ENCODE results near the gene DHRSX. TPM values are rescaled to one million over a fixed set of nuclear protein-coding genes. Genes with fewer than 3 reads are reported as not detected.

DHRSX gene
- polyA plus RNA-seq, 3 donors: 12.9 to 33.2 (median 28.3) TPM

GRCh38 chrX:2445662-2446623 is 54.8 kb downstream of the DHRSX start:
- Histone ChIP-seq H3K79me2 (ENCODE audit: insufficient read depth, low read length) (peaks cover 5% of the 10 kb centered on the region), H3K9me3 (replicated peaks in 1 of 2; ENCODE audit: control insufficient read depth in 1 of 2, insufficient read depth in 1 of 2, low read length in 2 of 2) (peaks cover 13 to 16% of the 10 kb centered on the region in 2 donors), H3K27me3 (ENCODE audit: control insufficient read depth in 2 of 2, insufficient read depth in 2 of 2, low read length in 2 of 2) (no peaks in the 10 kb centered on the region), H3K4me2 (replicated peaks; ENCODE audit: extremely low read depth, low read length, poor library complexity, severe bottlenecking) (no peak overlapping the region), H3K36me3 (replicated peaks in 1 of 2; ENCODE audit: control insufficient read depth in 1 of 2, insufficient read depth in 2 of 2, low read length in 2 of 2) (peaks cover 3 to 17% of the 10 kb centered on the region in 2 donors), H2AFZ (ENCODE audit: insufficient read depth, low read depth, low read length, poor library complexity, severe bottlenecking) (no peak overlapping the region), H3K27ac (ENCODE audit: low read depth in 1 of 2, low read length in 2 of 2) (no peak overlapping the region), H3K4me3 (replicated peaks in 1 of 3; ENCODE audit: low read depth in 2 of 3, low read length in 3 of 3) (no peak overlapping the region), H3K9ac (ENCODE audit: insufficient read depth, low read length, poor library complexity, severe bottlenecking) (no peak overlapping the region), H3K4me1 (ENCODE audit: control insufficient read depth in 1 of 2, insufficient read depth in 2 of 2, low read length in 2 of 2) (no peaks in the 10 kb centered on the region), H4K20me1 (ENCODE audit: insufficient read depth, low read length) (peaks cover 41% of the 10 kb centered on the region)
- peaks cover 1% of the 10 kb centered on the region for H3K4me1 Mint-ChIP-seq
- peaks cover 0 to 2% (median 0%) of the 10 kb centered on the region in 3 donors for H3K27me3 Mint-ChIP-seq (ENCODE audit: low read depth in 3 of 3)
- TF ChIP-seq CTCF (IDR thresholded peaks at IDR 0.05): no peak
- peaks cover 3 to 13% (median 8%) of the 10 kb centered on the region in 7 donors for H3K9me3 Mint-ChIP-seq
- no peak for DNase-seq
- intact Hi-C loops (cut with micrococcal nuclease): no loop called here
- H3K27ac Mint-ChIP-seq: no peak overlapping the region
- WGBS (ENCODE audit: insufficient coverage): 98% methylated on average over 30 of the region's 31 CpGs
- no peak overlapping the region for H3K4me3 Mint-ChIP-seq
- peaks cover 6 to 20% of the 10 kb centered on the region in 2 donors for H3K36me3 Mint-ChIP-seq

- Histone ChIP-seq H3K4me1 (ENCODE audit: control insufficient read depth in 1 of 2, insufficient read depth in 2 of 2, low read length in 2 of 2) (no peaks in the 10 kb centered on the region), H3K9me3 (replicated peaks in 1 of 2; ENCODE audit: control insufficient read depth in 1 of 2, insufficient read depth in 1 of 2, low read length in 2 of 2) (peaks cover 12 to 15% of the 10 kb centered on the region in 2 donors), H3K36me3 (replicated peaks in 1 of 2; ENCODE audit: control insufficient read depth in 1 of 2, insufficient read depth in 2 of 2, low read length in 2 of 2) (peaks cover 5 to 30% of the 10 kb centered on the region in 2 donors), H3K9ac (ENCODE audit: insufficient read depth, low read length, poor library complexity, severe bottlenecking) (no peak overlapping the region), H4K20me1 (ENCODE audit: insufficient read depth, low read length) (peaks cover 37% of the 10 kb centered on the region), H3K4me3 (replicated peaks in 1 of 3; ENCODE audit: low read depth in 2 of 3, low read length in 3 of 3) (no peak overlapping the region), H3K27me3 (ENCODE audit: control insufficient read depth in 2 of 2, insufficient read depth in 2 of 2, low read length in 2 of 2) (no peaks in the 10 kb centered on the region), H2AFZ (ENCODE audit: insufficient read depth, low read depth, low read length, poor library complexity, severe bottlenecking) (no peak overlapping the region), H3K79me2 (ENCODE audit: insufficient read depth, low read length) (peaks cover 5% of the 10 kb centered on the region), H3K4me2 (replicated peaks; ENCODE audit: extremely low read depth, low read length, poor library complexity, severe bottlenecking) (no peak overlapping the region), H3K27ac (ENCODE audit: low read depth in 1 of 2, low read length in 2 of 2) (no peak overlapping the region)
- TF ChIP-seq CTCF (IDR thresholded peaks at IDR 0.05): no peak
- H3K4me3 Mint-ChIP-seq: no peak overlapping the region
- peaks cover 3 to 13% (median 6%) of the 10 kb centered on the region in 7 donors for H3K9me3 Mint-ChIP-seq
- no peak overlapping the region for H3K27ac Mint-ChIP-seq
- DNase-seq: no peak
- no peaks in the 10 kb centered on the region for H3K4me1 Mint-ChIP-seq
- WGBS (ENCODE audit: insufficient coverage): 100% methylated on average over 1 of the region's 7 CpGs
- no peaks in the 10 kb centered on the region for H3K27me3 Mint-ChIP-seq (ENCODE audit: low read depth in 3 of 3)
- peaks cover 20 to 39% of the 10 kb centered on the region in 2 donors for H3K36me3 Mint-ChIP-seq
- intact Hi-C loops (cut with micrococcal nuclease): no loop called here
Observed at GRCh38 chrX:2442694-2443093, 58.1 kb downstream of the DHRSX start.

Measured in CD14-positive monocyte (primary cell).